ENCODE data around the gene FCHO2.

DNA sequence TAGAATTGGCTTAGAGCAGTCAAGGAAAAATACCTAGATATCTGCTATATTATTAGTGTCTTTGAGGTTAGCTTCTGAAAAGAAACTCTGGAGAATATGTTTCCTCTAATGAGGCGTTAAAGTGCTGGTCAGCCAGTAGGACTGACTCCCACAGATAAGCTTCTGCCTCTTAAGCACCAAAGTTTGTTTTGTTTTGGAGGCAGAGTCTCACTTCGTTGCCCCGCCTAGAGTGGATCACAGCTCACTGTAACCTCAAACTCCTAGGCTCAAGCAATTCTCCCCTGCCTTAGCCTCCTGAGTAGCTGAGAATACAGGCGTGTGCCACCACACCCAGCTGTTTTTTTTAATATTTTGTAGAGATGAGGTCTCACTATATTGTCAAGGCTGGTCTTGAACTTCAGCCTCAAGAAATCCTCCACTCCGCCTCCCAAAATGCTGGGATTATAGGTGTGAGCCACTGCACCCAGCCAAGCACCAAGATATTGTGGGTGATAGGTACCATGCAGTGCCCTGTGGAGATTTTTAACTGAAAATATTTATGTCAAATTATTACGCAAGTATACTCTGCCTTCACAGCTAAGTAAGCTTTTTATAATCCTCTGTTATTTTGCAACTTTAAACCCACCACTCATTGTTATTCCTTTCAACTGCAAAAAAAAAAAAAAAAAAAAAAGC lies 139.9 kb downstream of the FCHO2 start:
- TF ChIP-seq, protein P1, sequence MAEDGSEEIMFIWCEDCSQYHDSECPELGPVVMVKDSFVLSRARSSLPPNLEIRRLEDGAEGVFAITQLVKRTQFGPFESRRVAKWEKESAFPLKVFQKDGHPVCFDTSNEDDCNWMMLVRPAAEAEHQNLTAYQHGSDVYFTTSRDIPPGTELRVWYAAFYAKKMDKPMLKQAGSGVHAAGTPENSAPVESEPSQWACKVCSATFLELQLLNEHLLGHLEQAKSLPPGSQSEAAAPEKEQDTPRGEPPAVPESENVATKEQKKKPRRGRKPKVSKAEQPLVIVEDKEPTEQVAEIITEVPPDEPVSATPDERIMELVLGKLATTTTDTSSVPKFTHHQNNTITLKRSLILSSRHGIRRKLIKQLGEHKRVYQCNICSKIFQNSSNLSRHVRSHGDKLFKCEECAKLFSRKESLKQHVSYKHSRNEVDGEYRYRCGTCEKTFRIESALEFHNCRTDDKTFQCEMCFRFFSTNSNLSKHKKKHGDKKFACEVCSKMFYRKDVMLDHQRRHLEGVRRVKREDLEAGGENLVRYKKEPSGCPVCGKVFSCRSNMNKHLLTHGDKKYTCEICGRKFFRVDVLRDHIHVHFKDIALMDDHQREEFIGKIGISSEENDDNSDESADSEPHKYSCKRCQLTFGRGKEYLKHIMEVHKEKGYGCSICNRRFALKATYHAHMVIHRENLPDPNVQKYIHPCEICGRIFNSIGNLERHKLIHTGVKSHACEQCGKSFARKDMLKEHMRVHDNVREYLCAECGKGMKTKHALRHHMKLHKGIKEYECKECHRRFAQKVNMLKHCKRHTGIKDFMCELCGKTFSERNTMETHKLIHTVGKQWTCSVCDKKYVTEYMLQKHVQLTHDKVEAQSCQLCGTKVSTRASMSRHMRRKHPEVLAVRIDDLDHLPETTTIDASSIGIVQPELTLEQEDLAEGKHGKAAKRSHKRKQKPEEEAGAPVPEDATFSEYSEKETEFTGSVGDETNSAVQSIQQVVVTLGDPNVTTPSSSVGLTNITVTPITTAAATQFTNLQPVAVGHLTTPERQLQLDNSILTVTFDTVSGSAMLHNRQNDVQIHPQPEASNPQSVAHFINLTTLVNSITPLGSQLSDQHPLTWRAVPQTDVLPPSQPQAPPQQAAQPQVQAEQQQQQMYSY (CRISPR knock-in tag; IDR thresholded peaks at IDR 0.05) = no peak
- TF ChIP-seq ZNF24 (IDR thresholded peaks at IDR 0.05) (no peak), KLF5 (IDR thresholded peaks at IDR 0.05; ENCODE audit: partially characterized antibody) (no peak)
- TF ChIP-seq, protein P2, sequence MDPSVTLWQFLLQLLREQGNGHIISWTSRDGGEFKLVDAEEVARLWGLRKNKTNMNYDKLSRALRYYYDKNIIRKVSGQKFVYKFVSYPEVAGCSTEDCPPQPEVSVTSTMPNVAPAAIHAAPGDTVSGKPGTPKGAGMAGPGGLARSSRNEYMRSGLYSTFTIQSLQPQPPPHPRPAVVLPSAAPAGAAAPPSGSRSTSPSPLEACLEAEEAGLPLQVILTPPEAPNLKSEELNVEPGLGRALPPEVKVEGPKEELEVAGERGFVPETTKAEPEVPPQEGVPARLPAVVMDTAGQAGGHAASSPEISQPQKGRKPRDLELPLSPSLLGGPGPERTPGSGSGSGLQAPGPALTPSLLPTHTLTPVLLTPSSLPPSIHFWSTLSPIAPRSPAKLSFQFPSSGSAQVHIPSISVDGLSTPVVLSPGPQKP (IDR thresholded peaks at IDR 0.05; ENCODE audit: low read depth, low read length) = no peak
- TF ChIP-seq, protein P3, sequence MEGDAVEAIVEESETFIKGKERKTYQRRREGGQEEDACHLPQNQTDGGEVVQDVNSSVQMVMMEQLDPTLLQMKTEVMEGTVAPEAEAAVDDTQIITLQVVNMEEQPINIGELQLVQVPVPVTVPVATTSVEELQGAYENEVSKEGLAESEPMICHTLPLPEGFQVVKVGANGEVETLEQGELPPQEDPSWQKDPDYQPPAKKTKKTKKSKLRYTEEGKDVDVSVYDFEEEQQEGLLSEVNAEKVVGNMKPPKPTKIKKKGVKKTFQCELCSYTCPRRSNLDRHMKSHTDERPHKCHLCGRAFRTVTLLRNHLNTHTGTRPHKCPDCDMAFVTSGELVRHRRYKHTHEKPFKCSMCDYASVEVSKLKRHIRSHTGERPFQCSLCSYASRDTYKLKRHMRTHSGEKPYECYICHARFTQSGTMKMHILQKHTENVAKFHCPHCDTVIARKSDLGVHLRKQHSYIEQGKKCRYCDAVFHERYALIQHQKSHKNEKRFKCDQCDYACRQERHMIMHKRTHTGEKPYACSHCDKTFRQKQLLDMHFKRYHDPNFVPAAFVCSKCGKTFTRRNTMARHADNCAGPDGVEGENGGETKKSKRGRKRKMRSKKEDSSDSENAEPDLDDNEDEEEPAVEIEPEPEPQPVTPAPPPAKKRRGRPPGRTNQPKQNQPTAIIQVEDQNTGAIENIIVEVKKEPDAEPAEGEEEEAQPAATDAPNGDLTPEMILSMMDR (IDR thresholded peaks at IDR 0.05 in 2 of 3, conservative IDR thresholded peaks at IDR 0.05 in 1 of 3; ENCODE audit: control insufficient read depth in 2 of 3, extremely low read depth in 1 of 3, insufficient read depth in 1 of 3, low read depth in 3 of 3, low read length in 3 of 3) = no peak

All from GM12878 (cell line).